Measurements from ENCODE around the gene NSUN4. TPM values are rescaled to one million over a fixed set of nuclear protein-coding genes. Genes with fewer than 3 reads are reported as not detected.

NSUN4 gene
- total and polyA plus RNA-seq, 3 donors from 2014 or later: 47.4 to 130 (median 94.3) TPM

- Histone ChIP-seq H3K27me3 (no peaks in the 10 kb centered on the region), H3K4me3 (peak overlapping the region; percentile 87 to 98), H3K36me3 (ENCODE audit: low read depth, missing control alignments) (no peaks in the 10 kb centered on the region), H3K9me3 (no peaks in the 10 kb centered on the region), H3K4me1 (peaks cover 26% of the 10 kb centered on the region), H3K27ac (peak overlapping the region; percentile 99 to 100)
- 0 to 4% methylated on average over 17 of the region's 17 CpGs for WGBS, 2 donors
- intact Hi-C loops (cut with DNase I; ENCODE audit: low total_unique reads): no loop called here
- TF ChIP-seq POLR2A (IDR thresholded peaks at IDR 0.05) (no peak), CTCF (IDR thresholded peaks at IDR 0.05) (no peak)
- DNase-seq: no peak
Measured at GRCh38 chr1:46301406-46301807, 39.2 kb upstream of the NSUN4 start.

DNA sequence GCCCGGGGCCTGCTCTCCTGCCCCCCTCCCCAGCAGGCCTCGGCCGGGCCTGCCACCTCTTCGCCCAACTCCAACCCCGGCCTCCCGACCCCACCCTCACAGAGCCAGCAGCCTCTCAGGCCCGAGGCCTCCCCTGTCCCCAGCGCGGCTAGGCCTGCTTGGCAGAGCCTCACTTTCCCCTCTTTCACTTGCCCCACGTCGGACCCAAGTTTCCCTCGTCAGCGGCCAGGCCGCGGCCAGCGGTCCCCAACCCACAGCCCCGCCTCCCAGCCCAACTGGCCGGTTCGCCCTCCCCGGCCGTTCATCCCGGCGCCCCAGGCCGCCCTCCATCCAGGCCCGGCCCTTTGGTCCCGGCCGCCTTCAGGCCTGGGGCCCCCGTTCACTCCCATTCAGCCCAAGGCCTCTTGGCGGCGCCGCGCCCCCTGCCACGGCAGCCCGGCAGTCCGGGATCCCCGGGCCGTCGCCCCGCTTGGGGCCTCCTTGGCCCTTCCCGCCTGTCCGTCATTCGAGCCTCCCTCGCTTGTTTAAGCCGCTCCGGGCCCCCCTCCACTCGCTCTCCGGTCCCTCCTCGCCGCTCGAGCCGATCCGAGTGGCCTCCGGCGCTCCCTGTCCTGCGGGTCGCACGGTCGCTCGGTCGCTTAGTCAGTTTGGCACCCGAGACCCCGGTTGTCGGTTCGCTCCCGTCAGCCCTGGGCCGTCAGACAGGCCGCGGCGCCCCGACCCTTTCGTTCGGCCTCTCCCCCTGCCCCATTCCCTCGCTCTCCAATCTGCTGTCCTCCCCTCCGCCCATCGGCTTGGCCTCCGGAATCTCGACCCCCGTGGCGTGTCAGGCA, 38.6 kb upstream of the NSUN4 start:
- peaks cover 26% of the 10 kb centered on the region for H3K4me1 ChIP-seq
- WGBS, 2 donors: 0 to 1% methylated on average over 44 to 79 of the region's 79 CpGs
- TF ChIP-seq CTCF (IDR thresholded peaks at IDR 0.05) (no peak), POLR2A (IDR thresholded peaks at IDR 0.05) (no peak)

DNA sequence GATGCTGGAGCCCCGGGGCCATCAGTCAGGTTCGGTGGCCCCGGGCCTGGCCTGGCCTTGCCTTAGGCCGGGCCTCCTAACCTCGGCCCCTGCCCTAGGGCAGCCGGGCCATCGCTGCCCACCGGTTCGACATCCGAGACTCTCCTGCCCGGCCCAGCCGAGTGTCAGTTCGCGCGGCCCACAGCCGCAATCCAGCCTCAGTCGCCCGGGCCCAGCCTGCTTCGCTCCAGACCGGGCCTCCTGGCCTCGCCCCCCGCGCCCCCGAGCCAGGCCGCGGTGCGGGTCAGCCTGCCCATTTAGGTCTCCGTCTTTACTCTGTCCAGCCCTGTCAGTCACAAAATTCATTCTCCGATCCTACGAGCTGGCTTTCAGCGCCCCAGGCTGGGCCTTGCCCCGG, 38.0 kb upstream of the NSUN4 start:
- Histone ChIP-seq H3K27ac (peak overlapping the region; percentile 99 to 100), H3K4me1 (peaks cover 26% of the 10 kb centered on the region), H3K27me3 (no peaks in the 10 kb centered on the region), H3K36me3 (ENCODE audit: low read depth, missing control alignments) (no peaks in the 10 kb centered on the region), H3K4me3 (peak overlapping the region; percentile 87 to 98), H3K9me3 (no peaks in the 10 kb centered on the region)
- intact Hi-C loops (cut with DNase I; ENCODE audit: low total_unique reads): no loop called here
- WGBS, 2 donors: 1% methylated on average over 31 of the region's 32 CpGs; no CpG with 5 or more reads in 1 of the 2 donors
- no peak for DNase-seq
- TF ChIP-seq CTCF (IDR thresholded peaks at IDR 0.05) (no peak), POLR2A (IDR thresholded peaks at IDR 0.05) (no peak)

More for the DNA sequence above, 38.6 kb upstream of the NSUN4 start:
- peak; percentile 77 for DNase-seq
- H3K27me3 ChIP-seq: no peaks in the 10 kb centered on the region
- H3K4me3 ChIP-seq: peak overlapping the region; percentile 87 to 98
- intact Hi-C loops (cut with DNase I; ENCODE audit: low total_unique reads): no loop called here
- H3K36me3 ChIP-seq (ENCODE audit: low read depth, missing control alignments): no peaks in the 10 kb centered on the region
- no peaks in the 10 kb centered on the region for H3K9me3 ChIP-seq
- peak overlapping the region; percentile 99 to 100 for H3K27ac ChIP-seq

DNA sequence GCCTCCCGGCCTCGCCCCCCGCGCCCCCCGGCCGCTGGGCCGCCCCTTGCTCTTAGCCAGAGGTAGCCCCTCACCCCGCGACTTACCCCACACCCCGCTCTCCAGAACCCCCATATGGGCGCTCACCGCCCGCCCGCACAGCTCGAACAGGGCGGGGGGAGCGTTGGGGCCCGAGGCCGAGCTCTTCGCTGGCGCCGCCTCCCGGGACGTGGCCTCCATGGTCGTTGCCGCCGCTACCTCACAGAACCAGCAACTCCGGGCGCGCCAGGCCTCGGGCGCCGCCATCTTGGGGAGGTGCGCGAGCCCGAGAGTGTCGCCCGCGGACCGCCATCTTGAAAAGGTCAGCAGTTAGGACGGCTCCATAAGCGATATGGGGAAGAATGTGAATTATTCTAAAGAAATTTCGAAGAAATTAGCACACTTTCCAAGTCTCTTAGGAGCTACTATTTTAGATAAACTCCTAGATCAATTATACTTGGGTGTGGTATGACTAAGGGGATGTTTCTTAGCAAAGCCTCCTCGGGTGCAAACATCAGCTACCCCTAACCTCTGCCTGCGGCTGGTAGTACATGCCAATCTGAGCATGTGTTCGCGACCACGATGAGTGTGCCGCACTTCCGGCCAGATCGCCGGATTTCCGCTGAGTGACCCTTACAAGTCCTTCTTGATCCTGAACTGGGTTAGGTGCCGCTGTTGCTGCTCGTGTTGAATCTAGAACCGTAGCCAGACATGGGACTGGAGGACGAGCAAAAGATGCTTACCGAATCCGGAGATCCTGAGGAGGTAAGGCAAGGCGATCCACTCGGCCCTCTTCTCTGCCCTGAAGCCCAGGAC, 37.4 kb upstream of the NSUN4 start, which contains the start of the genes LRRC41 and UQCRH:
TSS of gene LRRC41 (minus strand) at position 579 of the 834 bp plus-strand sequence. CDS start at position 285, 294 bp downstream.
TSS of gene UQCRH (plus strand) at position 661 of the 834 bp plus-strand sequence. CDS start at position 730, 69 bp downstream.
- Histone ChIP-seq H3K27me3 (no peaks in the 10 kb centered on the region), H3K36me3 (ENCODE audit: low read depth, missing control alignments) (no peaks in the 10 kb centered on the region), H3K4me1 (peaks cover 27% of the 10 kb centered on the region), H3K4me3 (peak within 1 kb of the TSS; percentile 87 to 98), H3K27ac (peak within 1 kb of the TSS; percentile 99 to 100), H3K9me3 (no peaks in the 10 kb centered on the region)
- TF ChIP-seq POLR2A (IDR thresholded peaks at IDR 0.05) (peak; percentile 69), CTCF (IDR thresholded peaks at IDR 0.05) (peak in 1 of 3 experiments; percentile 13)
- 0% methylated on average over 35 to 59 of the region's 61 CpGs for WGBS, 2 donors
- DNase-seq: peak; percentile 98
- intact Hi-C loops (cut with DNase I; ENCODE audit: low total_unique reads): no loop called here

All from testis (tissue), 3 donors.